ENCODE measurements around the gene NID1. TPM values are rescaled to one million over a fixed set of nuclear protein-coding genes. Genes with fewer than 3 reads are reported as not detected.

Gene NID1, protein sequence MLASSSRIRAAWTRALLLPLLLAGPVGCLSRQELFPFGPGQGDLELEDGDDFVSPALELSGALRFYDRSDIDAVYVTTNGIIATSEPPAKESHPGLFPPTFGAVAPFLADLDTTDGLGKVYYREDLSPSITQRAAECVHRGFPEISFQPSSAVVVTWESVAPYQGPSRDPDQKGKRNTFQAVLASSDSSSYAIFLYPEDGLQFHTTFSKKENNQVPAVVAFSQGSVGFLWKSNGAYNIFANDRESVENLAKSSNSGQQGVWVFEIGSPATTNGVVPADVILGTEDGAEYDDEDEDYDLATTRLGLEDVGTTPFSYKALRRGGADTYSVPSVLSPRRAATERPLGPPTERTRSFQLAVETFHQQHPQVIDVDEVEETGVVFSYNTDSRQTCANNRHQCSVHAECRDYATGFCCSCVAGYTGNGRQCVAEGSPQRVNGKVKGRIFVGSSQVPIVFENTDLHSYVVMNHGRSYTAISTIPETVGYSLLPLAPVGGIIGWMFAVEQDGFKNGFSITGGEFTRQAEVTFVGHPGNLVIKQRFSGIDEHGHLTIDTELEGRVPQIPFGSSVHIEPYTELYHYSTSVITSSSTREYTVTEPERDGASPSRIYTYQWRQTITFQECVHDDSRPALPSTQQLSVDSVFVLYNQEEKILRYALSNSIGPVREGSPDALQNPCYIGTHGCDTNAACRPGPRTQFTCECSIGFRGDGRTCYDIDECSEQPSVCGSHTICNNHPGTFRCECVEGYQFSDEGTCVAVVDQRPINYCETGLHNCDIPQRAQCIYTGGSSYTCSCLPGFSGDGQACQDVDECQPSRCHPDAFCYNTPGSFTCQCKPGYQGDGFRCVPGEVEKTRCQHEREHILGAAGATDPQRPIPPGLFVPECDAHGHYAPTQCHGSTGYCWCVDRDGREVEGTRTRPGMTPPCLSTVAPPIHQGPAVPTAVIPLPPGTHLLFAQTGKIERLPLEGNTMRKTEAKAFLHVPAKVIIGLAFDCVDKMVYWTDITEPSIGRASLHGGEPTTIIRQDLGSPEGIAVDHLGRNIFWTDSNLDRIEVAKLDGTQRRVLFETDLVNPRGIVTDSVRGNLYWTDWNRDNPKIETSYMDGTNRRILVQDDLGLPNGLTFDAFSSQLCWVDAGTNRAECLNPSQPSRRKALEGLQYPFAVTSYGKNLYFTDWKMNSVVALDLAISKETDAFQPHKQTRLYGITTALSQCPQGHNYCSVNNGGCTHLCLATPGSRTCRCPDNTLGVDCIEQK
- total RNA-seq = 48.3 and 54.7 TPM in 2 replicates

DNA sequence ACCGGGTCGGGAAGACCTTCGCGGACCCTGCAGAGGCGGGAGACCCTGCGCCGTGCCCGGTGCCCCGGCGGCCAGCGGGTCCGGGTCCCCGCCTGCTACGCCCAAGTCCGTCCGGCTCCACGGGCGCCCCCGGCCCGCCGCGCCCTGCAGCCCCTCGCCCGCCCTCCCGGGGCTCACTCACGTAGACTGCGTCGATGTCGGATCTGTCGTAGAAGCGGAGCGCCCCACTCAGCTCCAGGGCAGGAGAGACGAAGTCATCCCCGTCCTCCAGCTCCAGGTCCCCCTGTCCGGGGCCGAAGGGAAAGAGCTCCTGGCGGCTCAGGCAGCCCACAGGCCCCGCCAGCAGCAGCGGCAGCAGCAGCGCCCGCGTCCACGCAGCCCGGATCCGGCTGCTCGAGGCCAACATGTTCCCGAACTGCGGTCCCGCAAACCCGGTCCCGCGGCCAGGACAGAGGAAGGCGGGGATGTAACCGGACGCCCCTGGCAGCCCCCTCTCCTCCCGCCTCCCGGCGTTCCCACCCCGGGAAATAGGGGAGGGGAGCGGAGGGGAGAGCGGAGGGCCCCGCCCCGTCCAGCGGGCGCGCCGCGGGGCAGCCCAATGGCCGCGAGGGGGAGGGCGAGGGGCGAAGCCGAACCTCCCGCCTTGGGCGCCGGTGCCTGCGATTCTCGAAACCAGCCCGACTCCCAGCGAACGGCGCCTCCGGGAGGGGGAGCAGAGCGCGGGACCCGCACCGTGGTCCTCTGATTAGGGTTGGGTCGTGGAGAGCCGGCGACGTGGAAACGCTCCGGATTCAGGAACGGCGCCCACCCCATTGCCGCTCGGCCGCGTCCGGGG, at the start of gene NID1:
Gene NID1 (minus strand): TSS at position 417 of the 835 bp plus-strand sequence. CDS start 11 bp downstream, at position 406.

Other genes with a start within 250 kb of the NID1 start
- 23.7 and 35.7 TPM in 2 replicates for gene LYST, start 198.2 kb downstream of the NID1 start, total RNA-seq
- 7.4 and 17.9 TPM in 2 replicates for gene GPR137B, start 77.4 kb upstream of the NID1 start, total RNA-seq
- gene ERO1B, start 216.9 kb upstream of the NID1 start, total RNA-seq = 1.6 and 2.5 TPM in 2 replicates

Data from smooth muscle cell of trachea (primary cell).